ENCODE measurements around the gene CD101.

Gene CD101

GRCh38 chr1:117017062-117017461 is 15.5 kb downstream of the CD101 start:
- DNase-seq: no peak

- DNase-seq: no peak
Observed at GRCh38 chr1:117017648-117018047, 16.1 kb downstream of the CD101 start.

GRCh38 chr1:117020526-117021156 is 19.1 kb downstream of the CD101 start:
- no peak for DNase-seq

- no peak for DNase-seq
Observed at GRCh38 chr1:117022114-117022513, 20.6 kb downstream of the CD101 start.

GRCh38 chr1:117025568-117025967 is 24.0 kb downstream of the CD101 start:
- DNase-seq: no peak

- no peak for DNase-seq
Observed at GRCh38 chr1:117026361-117026760, 24.8 kb downstream of the CD101 start.

GRCh38 chr1:117029685-117030084 is 28.1 kb downstream of the CD101 start:
- DNase-seq: no peak

GRCh38 chr1:117030271-117030877 is 28.8 kb downstream of the CD101 start:
- no peak for DNase-seq

GRCh38 chr1:117032266-117032665 is 30.7 kb downstream of the CD101 start:
- no peak for DNase-seq

- no peak for DNase-seq
Observed at GRCh38 chr1:117032681-117033539, 31.4 kb downstream of the CD101 start.

- no peak for DNase-seq
Observed at GRCh38 chr1:117033772-117034171, 32.2 kb downstream of the CD101 start.

- DNase-seq: no peak
Observed at GRCh38 chr1:117034791-117035290, 33.3 kb downstream of the CD101 start.

- no peak for DNase-seq
Observed at GRCh38 chr1:117036018-117036461, 34.5 kb downstream of the CD101 start.

- DNase-seq: no peak
Observed at GRCh38 chr1:117037802-117038201, 36.2 kb downstream of the CD101 start.

GRCh38 chr1:117038236-117038635 is 36.7 kb downstream of the CD101 start:
- DNase-seq: no peak

- no peak for DNase-seq
Observed at GRCh38 chr1:117044217-117044616, 42.7 kb downstream of the CD101 start.

GRCh38 chr1:117045644-117046043 is 44.1 kb downstream of the CD101 start:
- DNase-seq: no peak

GRCh38 chr1:117046781-117047180 is 45.2 kb downstream of the CD101 start:
- DNase-seq: no peak

- DNase-seq: no peak
Observed at GRCh38 chr1:117047271-117047670, 45.7 kb downstream of the CD101 start.

- DNase-seq: no peak
Observed at GRCh38 chr1:117049857-117050256, 48.3 kb downstream of the CD101 start.

GRCh38 chr1:117051224-117052064 is 49.9 kb downstream of the CD101 start:
- no peak for DNase-seq

GRCh38 chr1:117054068-117054467 is 52.5 kb downstream of the CD101 start:
- DNase-seq: no peak

GRCh38 chr1:117058810-117059209 is 57.2 kb downstream of the CD101 start:
- DNase-seq: no peak
